Measurements from ENCODE around the gene EIF4E2.

DNA sequence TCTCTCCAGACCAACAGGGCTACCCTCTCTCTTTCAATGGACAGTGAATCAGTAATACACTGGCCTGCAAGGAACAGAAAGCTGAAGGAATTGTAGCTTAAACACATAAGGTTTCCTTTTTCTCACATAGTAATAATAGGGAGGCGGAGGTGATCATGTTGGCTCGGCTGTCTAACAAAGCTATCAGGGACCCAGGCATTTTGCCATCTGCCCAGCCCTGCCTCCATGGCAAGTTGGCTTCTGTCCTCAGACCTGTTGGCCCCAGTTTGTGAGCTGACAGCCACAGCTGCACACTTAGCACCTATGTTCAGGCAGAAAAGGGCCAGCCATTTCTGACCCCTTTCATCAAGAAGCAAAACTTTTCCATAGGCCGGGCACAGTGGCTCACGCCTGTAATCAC, 13.0 kb upstream of the EIF4E2 start:
- TF ChIP-seq, protein P1, sequence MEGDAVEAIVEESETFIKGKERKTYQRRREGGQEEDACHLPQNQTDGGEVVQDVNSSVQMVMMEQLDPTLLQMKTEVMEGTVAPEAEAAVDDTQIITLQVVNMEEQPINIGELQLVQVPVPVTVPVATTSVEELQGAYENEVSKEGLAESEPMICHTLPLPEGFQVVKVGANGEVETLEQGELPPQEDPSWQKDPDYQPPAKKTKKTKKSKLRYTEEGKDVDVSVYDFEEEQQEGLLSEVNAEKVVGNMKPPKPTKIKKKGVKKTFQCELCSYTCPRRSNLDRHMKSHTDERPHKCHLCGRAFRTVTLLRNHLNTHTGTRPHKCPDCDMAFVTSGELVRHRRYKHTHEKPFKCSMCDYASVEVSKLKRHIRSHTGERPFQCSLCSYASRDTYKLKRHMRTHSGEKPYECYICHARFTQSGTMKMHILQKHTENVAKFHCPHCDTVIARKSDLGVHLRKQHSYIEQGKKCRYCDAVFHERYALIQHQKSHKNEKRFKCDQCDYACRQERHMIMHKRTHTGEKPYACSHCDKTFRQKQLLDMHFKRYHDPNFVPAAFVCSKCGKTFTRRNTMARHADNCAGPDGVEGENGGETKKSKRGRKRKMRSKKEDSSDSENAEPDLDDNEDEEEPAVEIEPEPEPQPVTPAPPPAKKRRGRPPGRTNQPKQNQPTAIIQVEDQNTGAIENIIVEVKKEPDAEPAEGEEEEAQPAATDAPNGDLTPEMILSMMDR (IDR thresholded peaks at IDR 0.05) = no peak
- TF ChIP-seq POLR2A (IDR thresholded peaks at IDR 0.05) = no peak
